ENCODE results near the gene TTI1. TPM values are rescaled to one million over a fixed set of nuclear protein-coding genes. Genes with fewer than 3 reads are reported as not detected.

TTI1 gene
- total RNA-seq, 2 donors from 2014 or later, result 37.5 to 56.2 TPM

DNA sequence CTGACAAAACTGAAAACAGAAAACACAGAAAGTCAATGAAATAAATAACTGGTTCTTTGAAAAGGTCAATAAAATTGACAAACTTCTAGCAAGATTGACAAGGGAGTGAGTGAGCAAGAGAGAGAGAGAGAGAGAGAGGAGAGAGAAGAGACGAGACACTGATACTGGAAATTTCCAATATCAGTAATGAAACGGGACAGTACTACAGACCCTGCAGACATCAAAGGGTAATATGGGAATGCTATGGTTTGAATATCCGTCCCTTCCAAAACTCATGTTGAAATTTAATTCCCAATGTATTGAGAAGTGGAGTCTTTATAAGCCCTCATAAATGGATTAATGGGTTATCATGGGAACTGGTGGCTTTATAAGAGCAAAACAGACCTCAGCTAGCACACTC lies 3.8 kb downstream of the TTI1 start:
- peaks cover 24% of the 10 kb centered on the region for H3K36me3 Mint-ChIP-seq (ENCODE audit: low read depth)
- no peaks in the 10 kb centered on the region for H3K9me3 ChIP-seq (ENCODE audit: control insufficient read depth, low read length)
- H3K27me3 Mint-ChIP-seq (ENCODE audit: insufficient read depth), result no peaks in the 10 kb centered on the region
- H3K27ac ChIP-seq (ENCODE audit: low read depth, low read length), result no peak overlapping the region
- no peak for DNase-seq
- TF ChIP-seq CTCF (conservative IDR thresholded peaks at IDR 0.05), result no peak
- H3K27ac Mint-ChIP-seq, result no peak overlapping the region
- H3K4me1 ChIP-seq (ENCODE audit: control insufficient read depth, insufficient read depth, low read length), result no peaks in the 10 kb centered on the region
- H3K36me3 ChIP-seq (ENCODE audit: control insufficient read depth, insufficient read depth, low read length), result no peaks in the 10 kb centered on the region
- H3K9ac ChIP-seq (ENCODE audit: extremely low read depth, low read length, poor library complexity, severe bottlenecking), result no peak overlapping the region
- no peak overlapping the region for H3K4me3 Mint-ChIP-seq
- 97 to 98% methylated on average over 3 of the region's 3 CpGs for WGBS, 2 experiments (ENCODE audit: insufficient coverage in 1 of 2, insufficient read length in 1 of 2)
- H3K4me3 ChIP-seq (ENCODE audit: low read length), result no peak overlapping the region
- no peaks in the 10 kb centered on the region for H3K27me3 ChIP-seq (ENCODE audit: control insufficient read depth, insufficient read depth, low read length, poor library complexity, severe bottlenecking)
- H3K4me1 Mint-ChIP-seq, result peaks cover 3% of the 10 kb centered on the region
- H3K9me3 Mint-ChIP-seq, result no peaks in the 10 kb centered on the region

DNA sequence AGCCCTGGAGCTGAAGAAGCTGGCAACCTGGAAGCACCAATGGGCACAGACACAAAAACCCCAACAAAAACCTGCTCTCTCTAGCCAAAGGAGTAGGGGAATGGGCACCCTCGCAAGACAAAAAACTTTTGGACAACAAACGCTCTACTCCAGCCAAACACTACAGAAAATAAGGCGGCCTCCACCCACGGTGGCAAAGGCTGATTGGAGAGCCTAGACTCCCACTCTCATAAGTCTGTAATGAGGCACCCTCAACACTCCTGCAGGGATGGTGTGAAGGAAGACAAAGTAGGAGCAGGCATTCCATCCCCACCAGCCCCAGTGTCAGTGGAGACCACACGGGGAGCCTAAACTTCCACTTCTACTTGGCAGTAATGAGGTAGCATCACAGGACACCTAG lies 8.8 kb downstream of the TTI1 start:
- Mint-ChIP-seq H3K9me3 (peaks cover 5% of the 10 kb centered on the region), H3K4me1 (peaks cover 4% of the 10 kb centered on the region), H3K27me3 (ENCODE audit: insufficient read depth) (no peaks in the 10 kb centered on the region), H3K36me3 (ENCODE audit: low read depth) (peaks cover 18% of the 10 kb centered on the region), H3K4me3 (no peak overlapping the region), H3K27ac (no peak overlapping the region)
- Histone ChIP-seq H3K4me3 (ENCODE audit: low read length) (no peak overlapping the region), H3K9ac (ENCODE audit: extremely low read depth, low read length, poor library complexity, severe bottlenecking) (no peak overlapping the region), H3K36me3 (ENCODE audit: control insufficient read depth, insufficient read depth, low read length) (peaks cover 4% of the 10 kb centered on the region), H3K4me1 (ENCODE audit: control insufficient read depth, insufficient read depth, low read length) (no peaks in the 10 kb centered on the region), H3K27me3 (ENCODE audit: control insufficient read depth, insufficient read depth, low read length, poor library complexity, severe bottlenecking) (no peaks in the 10 kb centered on the region), H3K27ac (ENCODE audit: low read depth, low read length) (no peak overlapping the region), H3K9me3 (ENCODE audit: control insufficient read depth, low read length) (peaks cover 4% of the 10 kb centered on the region)
- TF ChIP-seq CTCF (conservative IDR thresholded peaks at IDR 0.05), result no peak
- no peak for DNase-seq
- 92 to 94% methylated on average over 3 to 5 of the region's 5 CpGs for WGBS, 2 experiments (ENCODE audit: insufficient coverage in 1 of 2, insufficient read length in 1 of 2)

GRCh38 chr20:38023181-38024001 lies 9.9 kb downstream of the TTI1 start:
- Histone ChIP-seq H3K9me3 (ENCODE audit: control insufficient read depth, low read length) (peaks cover 15% of the 10 kb centered on the region), H3K36me3 (ENCODE audit: control insufficient read depth, insufficient read depth, low read length) (peaks cover 15% of the 10 kb centered on the region), H3K27ac (ENCODE audit: low read depth, low read length) (no peak overlapping the region), H3K27me3 (ENCODE audit: control insufficient read depth, insufficient read depth, low read length, poor library complexity, severe bottlenecking) (no peaks in the 10 kb centered on the region), H3K4me3 (ENCODE audit: low read length) (no peak overlapping the region), H3K9ac (ENCODE audit: extremely low read depth, low read length, poor library complexity, severe bottlenecking) (no peak overlapping the region), H3K4me1 (ENCODE audit: control insufficient read depth, insufficient read depth, low read length) (no peaks in the 10 kb centered on the region)
- H3K27me3 Mint-ChIP-seq (ENCODE audit: insufficient read depth), result no peaks in the 10 kb centered on the region
- no peak for DNase-seq
- no peak overlapping the region for H3K27ac Mint-ChIP-seq
- no peak for TF ChIP-seq CTCF (conservative IDR thresholded peaks at IDR 0.05)
- H3K4me1 Mint-ChIP-seq, result peaks cover 4% of the 10 kb centered on the region
- H3K9me3 Mint-ChIP-seq, result peaks cover 16% of the 10 kb centered on the region
- 89 to 94% methylated on average over 5 of the region's 5 CpGs for WGBS, 2 experiments (ENCODE audit: insufficient coverage in 1 of 2, insufficient read length in 1 of 2)
- peaks cover 23% of the 10 kb centered on the region for H3K36me3 Mint-ChIP-seq (ENCODE audit: low read depth)
- H3K4me3 Mint-ChIP-seq, result no peak overlapping the region

All from endodermal cell (in vitro differentiated cells).